Stimulated activated naive CD8-positive, alpha-beta T cell treated with anti-CD3 and anti-CD28 coated beads, Interleukin-15, Interleukin-2, amounts not matched to agents 100 U/mL and 50 U/mL, for 24 hours (primary cell): ENCODE data around the gene XG.
"Not testable (repeated sequence)": the region's sequence is repeated elsewhere in the genome, so short reads cannot be mapped to it uniquely, and the experiment has no call there.

Experiments used
- ATAC-seq: fragments of 150-1000 bp; cut with Tn5 transposase; one replicate; pipeline ENCODE4 v1.10.0; 2021
- DNase-seq: peaks from one replicate; pipeline ENCODE4 v3.0.0; 2021

Gene XG

GRCh38 chrX:2780472-2781225 lies 28.8 kb downstream of the XG start:
- not testable (repeated sequence) for ATAC-seq, DNase-seq

GRCh38 chrX:2781226-2781571 lies 29.4 kb downstream of the XG start:
- no peak for ATAC-seq

DNA sequence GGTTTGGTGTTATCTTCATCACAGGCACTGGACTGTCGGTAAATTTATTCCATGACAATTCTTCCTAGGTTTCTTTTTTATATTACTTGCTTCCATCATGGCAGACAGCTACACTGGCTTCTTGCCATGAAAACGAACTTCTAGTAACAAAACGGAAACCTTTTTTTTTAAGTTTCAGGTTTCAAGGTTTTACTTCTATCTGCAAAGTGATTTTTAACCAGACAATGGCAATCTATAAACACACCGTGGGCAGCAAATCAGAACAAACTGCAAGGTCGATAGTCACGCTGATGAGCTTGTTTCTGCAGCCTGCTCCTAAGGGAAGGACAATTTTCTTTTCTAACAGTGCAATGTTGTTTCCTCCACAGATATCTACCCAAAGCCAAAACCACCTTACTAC lies 29.9 kb downstream of the XG start:
- no peak for ATAC-seq
- DNase-seq, result no peak

More at GRCh38 chrX:2781226-2781571, 29.4 kb downstream of the XG start:
- no peak for DNase-seq

- DNase-seq (no peak), ATAC-seq (no peak)
Measured at GRCh38 chrX:2782171-2782570, 30.3 kb downstream of the XG start.

- no peak for ATAC-seq
Measured at GRCh38 chrX:2782778-2783177, 30.9 kb downstream of the XG start.

DNA sequence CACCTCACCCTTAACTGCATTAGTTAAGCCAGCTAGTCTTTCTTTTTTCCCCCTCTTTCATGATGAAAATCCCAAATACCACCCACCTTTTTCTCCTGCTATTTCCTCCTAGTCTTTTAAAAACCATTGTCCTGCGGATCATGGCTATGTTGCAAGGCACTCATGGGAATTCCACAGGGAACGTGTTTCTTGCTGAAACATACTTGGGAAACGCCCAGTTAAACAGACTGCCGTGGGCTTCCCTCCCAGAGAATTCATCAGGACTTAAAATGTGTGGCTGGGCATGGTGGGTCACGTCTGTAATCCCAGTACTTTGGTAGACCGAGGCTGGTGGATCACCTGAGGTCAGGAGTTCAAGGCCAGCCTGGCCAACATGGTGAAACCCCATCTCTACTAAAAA lies 32.2 kb downstream of the XG start:
- DNase-seq, result no peak
- no peak for ATAC-seq

More at GRCh38 chrX:2782778-2783177, 30.9 kb downstream of the XG start:
- DNase-seq, result no peak

- DNase-seq (no peak), ATAC-seq (no peak)
Measured at GRCh38 chrX:2785538-2785937, 33.7 kb downstream of the XG start.

DNA sequence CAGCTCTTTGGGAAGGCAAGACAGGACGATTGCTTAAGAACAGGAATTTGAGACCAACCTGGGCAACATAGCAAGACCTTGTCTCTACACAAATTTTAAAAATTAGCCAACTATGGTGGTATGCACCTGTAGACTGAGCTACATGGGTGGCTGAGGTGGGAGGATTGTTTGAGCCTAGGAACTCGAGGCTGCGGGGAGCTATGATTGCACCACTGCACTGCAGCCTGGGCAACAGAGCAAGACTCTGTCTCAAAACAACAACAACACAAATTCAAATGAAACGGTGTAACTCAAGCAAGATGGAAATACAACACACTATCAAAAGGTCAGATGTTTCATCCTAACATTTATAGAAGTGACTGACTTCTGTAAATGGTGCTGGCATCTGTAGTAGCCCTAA lies 37.1 kb downstream of the XG start:
- no peak for DNase-seq
- ATAC-seq, result no peak

DNA sequence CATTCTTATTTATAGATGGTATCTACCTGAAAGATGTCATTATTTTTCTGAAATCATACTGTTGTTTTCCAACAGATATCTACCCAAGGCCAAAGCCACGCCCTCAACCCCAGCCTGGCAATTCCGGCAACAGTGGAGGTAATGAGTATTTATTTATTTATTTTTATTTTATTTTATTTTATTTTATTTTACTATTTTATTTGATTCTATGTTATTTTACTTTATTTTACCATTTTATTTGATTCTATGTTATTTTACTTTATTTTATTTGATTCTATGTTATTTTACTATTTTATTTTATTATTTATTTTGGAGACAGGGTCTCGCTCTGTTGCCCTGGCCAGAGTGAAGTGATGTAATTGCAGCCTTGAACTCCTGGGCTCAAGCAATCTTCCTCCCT lies 37.7 kb downstream of the XG start:
- ATAC-seq, result no peak
- DNase-seq, result no peak

DNA sequence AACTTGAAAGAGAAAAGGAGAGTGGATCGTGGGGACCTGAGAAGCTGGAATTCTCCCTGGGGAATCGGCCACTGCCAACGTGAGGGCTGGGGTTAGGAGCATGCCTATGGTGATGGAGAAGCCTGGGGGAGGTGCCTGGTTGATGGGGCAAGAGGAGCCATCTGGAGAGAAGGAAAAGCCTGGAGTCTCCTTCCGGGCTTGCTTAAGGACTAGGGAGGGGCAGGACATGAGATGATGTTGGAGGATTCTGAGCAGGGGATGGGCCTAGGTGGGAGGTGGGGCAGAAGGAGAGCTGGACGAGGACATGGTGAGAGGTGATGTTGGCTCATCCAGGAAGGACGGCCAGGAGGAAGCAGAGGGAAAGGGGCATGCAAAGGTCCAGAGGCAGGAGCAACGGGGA lies 41.9 kb downstream of the XG start:
- DNase-seq (no peak), ATAC-seq (no peak)

DNA sequence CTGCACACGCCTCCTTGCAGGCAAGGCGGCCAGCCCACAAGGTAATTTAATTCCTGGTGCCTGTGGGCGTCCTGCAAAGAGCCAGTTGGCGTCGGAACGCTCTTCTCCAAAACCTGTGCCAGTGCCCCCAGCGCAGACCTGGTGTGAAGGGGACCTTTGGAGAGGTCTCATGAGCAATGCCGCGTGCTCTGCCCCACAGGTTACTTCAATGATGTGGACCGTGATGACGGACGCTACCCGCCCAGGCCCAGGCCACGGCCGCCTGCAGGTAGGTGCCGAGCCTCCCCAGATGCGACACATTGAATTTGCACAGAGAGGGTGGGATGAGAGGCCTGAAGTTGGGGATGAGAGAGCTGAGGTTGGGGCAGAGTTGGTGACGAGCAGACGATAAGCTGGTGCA lies 42.5 kb downstream of the XG start:
- ATAC-seq, result no peak
- no peak for DNase-seq

- ATAC-seq, DNase-seq: not testable (repeated sequence)
Measured at GRCh38 chrX:2796808-2797207, 45.0 kb downstream of the XG start.

DNA sequence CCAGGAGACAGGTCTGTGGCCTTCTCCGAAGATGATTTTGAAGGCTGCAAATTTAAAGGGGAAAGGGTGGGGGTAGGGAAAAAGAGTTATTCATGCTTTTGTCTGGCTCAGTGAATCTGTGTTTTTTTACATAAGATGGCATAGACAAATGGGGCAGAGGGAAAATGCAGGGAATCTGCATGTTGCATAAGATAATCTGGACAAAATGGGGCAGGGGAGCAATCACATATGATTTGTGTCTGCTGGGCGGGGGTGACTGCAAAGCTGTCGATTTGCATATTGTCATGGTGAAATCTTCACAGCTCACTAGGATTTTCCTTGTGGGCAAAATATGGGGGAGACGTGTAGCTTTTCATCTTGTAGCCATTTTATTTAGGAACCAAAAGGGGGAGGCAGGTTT lies 47.5 kb downstream of the XG start:
- DNase-seq (no peak), ATAC-seq (no peak)

- not testable (repeated sequence) for DNase-seq, ATAC-seq
Measured at GRCh38 chrX:2799980-2800379, 48.1 kb downstream of the XG start.

GRCh38 chrX:2801223-2801622 lies 49.4 kb downstream of the XG start:
- DNase-seq (no peak), ATAC-seq (no peak)

DNA sequence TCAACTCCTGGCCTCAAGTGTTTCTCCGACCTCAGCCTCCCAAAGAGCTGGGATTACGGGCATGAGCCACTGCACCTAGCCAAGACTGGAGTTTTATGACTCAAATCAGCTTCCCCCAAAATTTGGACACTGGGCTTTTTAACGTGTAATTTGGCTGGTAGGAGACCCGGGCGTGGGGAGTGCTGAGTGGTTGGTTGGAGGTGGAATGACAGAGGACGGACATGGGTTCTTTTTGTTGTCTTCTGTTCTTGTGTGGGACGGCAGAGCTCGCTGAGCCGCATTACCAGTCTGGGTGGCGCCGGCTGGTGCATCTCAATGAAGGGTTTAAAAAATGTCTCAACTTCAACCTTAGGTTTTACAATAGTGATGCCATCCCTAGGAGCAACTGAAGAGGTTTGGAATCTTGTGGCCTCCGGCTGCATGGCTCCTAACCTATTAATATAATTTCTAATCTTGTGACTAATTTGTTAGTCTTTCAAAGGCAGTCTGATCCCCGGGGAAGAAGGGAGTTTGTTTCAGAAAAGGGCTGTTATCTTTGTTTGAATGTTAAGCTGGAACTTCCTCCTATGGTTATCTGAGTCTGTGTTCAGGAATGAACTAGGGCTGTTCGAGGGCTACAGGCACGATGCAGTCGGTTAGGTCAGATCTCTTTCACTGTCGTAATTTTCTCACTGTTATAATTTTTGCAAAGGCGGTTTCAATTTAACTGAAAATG lies 50.7 kb downstream of the XG start:
- not testable (repeated sequence) for ATAC-seq, DNase-seq

GRCh38 chrX:2803486-2803885 lies 51.6 kb downstream of the XG start:
- ATAC-seq, DNase-seq: not testable (repeated sequence)

DNA sequence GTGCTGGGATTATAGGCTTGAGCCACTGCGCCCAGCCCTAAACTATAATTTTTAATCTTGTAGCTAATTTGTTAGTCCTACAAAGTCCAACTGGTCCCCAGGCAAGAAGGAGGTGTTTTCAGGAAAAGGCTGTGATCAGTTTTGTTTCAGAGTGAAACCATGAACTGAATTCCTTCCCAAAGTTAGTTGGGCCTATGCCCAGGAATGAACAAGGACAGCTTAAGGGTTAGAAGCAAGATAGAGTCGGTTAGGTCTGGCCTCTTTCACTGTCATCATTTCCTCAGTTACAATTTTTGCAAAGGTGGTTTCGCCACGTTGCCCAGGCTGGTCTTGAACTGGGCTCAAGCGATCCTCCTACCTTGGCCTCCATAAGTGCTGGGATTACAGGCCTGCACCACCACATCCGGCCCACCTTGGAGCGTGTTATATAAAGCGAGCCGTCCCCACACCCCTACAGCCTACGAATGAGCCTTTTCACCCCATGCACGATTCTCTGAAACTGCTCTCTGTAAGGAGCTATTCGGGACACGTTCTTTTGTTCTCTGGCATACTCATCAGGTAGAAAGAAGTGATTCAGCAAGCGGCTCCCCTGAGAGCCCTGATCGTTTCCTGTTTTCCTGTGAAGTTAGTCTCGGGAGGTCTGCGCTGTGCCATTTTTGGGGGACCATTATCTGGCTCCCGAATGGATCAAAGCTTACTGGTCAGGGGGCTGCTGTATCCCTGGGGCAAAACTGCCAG lies 52.4 kb downstream of the XG start:
- not testable (repeated sequence) for ATAC-seq, DNase-seq

DNA sequence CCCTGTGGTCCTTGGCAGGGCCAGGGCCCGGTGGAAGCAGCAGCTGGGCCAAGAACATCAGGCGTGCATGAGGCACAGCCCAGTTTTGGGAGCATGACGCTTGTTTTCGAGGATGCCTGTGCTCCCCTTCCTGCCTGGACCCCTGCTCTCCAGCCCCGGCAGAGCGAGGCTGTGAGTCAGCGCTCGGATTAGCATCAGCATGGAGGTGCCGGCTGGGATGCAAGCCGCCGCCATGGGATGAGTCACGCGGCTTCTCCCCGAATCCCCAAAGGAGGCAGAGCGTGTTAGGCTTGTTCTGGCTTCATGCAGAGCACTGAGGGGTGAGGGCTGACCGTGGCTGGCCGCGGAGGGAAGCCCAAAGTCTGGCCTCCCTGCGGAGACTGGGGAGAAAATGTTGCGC lies 53.0 kb downstream of the XG start:
- ATAC-seq, DNase-seq: not testable (repeated sequence)

GRCh38 chrX:2811271-2811670 lies 59.4 kb downstream of the XG start:
- no peak for ATAC-seq
- DNase-seq, result no peak

DNA sequence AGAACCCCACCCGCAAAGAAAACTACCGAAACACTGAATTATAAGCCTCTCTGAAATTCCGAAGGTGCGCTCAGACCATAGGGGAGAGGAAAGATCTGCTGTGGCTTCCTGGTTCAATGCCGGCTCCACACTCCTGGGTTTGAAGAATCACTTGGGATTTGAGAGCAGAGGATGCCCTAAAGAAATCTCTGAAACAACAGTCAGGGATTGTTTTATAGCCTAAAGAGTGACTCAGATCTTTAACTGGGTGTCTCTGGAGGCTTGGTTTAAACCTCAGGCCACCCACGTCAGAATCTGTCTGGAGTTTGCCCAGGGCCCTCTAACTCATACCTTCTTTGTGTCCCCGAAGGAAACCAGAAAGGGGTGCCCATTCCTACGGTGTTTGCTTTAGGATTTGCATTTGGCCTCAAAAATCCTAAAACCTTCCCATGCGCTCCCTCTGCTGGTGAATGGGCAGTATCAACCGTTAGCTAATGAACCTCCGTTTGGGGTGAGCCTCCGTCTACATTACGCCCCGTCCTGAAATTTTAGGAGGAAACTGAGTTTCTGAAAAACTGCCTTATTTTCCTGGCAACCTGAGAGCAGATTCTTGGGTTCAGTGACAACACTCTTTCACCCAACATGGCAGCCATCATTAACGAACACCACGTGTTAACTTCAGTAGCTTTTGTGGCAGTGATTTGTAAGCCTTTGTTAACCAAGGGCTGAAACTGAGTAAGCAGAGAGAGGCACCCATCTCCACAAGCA lies 60.5 kb downstream of the XG start:
- ATAC-seq (peak; percentile 46), DNase-seq (peak; percentile 35)

DNA sequence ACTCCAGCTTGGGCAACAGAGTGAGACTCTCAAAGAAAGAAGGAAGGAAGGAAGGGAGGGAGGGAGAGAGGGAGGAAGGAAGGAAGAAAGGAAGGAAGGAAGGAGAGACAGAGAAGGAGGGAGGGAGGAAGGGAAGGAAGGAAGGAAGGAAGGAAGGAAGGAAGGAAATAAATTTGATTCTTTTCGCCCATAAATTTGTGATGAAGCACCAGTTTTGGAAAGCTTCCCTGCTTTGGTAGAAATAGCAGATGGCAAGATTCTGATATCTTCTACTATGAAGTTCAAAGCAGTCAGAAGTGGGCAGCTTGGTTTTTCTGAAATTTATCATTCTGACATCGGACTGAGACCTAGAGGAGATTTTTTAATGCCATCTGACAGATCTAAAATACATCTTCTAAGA lies 65.2 kb downstream of the XG start:
- DNase-seq (no peak), ATAC-seq (no peak)
